GM19099 (cell line): ENCODE data around the gene P3H2.

ENCODE experiments used
- POLR2A ChIP-seq: IDR thresholded peaks from 3 replicates; pipeline ENCODE4 v1.6.1; 2011; ENCODE audit warnings: low read depth; ENCODE audit not compliant: insufficient read length; ENCODE audit errors: extremely low read depth

Gene P3H2

DNA sequence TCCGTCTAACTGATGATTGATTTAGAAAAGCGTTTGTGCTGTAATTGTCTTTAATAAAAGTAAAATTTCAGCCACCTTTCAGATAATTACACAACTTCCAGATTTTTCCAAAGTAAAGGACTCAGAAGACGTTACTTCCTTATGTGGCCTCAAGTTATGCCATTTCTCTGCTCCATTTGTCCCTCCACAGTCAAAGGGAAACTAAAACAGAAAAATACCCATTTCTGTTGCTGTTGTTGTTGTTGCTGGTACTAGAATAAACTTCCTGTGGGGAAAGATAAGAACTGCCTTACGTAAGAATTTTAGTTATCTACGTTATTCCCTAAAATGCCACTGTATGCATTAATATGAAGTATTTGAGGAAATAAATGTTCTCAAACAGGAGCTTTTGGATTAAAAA lies 153.9 kb downstream of the P3H2 start:
- no peak for TF ChIP-seq POLR2A

DNA sequence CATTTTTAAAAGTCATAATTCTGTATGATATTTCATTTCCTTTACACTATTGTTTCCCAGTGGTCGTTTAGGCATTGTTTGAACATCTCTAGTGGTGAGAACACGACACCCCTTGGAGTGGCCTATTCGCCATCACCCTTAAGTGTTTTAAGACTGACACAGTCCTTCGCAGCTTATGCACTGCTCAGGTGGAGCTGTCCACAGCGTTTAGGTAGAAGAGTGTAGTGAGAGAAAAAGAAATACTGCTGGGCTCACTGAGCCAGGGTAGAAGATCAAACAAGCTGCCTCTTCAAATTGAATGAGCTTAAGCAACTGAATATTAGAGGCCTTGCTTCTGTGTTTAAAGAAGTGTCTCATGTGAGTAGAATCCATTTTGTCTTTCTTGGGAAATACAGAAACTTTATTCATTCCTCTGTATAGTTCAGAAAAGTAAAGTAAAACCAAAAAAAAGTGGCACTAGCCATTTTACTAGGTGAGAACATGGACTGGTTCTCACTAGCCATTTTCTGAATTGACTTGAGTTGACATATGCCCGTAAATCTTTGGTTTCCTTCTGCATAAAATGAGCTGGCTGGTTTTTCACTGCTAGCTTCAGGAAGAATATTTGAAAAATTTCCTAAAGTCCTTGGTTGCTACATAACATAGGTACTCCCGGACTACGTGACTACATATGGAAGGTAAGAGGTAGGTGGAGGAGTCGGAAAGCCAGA lies 155.9 kb downstream of the P3H2 start:
- TF ChIP-seq POLR2A = no peak

DNA sequence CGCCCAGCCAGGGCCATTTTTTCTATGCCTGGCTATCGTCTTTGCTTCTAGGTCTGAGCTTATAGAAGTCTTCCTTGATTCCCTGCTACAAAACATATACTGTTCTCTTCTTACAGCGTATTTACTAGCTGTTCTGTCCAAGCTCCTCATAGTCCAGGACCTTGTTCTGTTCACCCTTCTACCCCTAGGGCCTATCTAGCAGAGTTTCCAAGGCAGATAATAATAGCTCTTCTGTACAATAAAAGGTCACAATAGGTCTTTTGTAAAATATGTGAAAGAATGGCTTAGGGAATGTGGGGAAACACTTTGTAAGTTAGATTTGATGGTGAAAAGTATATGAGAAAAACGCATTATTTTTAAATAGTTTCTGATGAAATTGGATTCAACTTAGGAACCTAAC lies 158.2 kb downstream of the P3H2 start:
- TF ChIP-seq POLR2A = no peak

DNA sequence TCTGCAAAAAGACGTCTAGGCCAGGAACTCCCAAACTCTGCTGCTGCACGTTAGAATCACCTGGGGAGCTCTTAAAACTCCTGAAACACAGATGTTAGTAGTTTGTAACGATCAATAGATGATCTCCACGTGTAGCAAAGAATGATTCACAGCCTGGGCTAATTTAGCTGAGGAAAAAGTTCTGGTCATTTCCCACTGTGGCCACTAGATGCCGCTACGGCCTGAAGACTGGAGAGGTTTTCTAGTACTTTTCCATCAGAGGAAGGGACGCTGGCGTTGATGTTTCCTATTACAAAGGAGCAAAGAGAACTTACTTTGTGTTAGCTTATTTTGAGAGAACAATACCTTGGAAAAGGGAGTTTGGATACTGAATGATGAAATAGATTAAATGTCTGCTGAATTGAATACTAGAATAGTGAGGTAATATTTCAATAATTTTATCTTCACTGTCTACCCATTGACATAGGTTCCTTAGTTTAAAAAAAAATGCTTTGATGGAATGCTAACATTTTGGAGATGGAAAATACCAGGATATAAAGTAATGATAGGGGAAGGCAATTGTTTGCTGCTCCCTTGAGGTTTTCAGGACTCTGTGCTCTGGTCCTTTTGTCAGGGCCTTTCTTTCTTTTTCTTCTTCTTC lies 159.1 kb downstream of the P3H2 start:
- no peak for TF ChIP-seq POLR2A

DNA sequence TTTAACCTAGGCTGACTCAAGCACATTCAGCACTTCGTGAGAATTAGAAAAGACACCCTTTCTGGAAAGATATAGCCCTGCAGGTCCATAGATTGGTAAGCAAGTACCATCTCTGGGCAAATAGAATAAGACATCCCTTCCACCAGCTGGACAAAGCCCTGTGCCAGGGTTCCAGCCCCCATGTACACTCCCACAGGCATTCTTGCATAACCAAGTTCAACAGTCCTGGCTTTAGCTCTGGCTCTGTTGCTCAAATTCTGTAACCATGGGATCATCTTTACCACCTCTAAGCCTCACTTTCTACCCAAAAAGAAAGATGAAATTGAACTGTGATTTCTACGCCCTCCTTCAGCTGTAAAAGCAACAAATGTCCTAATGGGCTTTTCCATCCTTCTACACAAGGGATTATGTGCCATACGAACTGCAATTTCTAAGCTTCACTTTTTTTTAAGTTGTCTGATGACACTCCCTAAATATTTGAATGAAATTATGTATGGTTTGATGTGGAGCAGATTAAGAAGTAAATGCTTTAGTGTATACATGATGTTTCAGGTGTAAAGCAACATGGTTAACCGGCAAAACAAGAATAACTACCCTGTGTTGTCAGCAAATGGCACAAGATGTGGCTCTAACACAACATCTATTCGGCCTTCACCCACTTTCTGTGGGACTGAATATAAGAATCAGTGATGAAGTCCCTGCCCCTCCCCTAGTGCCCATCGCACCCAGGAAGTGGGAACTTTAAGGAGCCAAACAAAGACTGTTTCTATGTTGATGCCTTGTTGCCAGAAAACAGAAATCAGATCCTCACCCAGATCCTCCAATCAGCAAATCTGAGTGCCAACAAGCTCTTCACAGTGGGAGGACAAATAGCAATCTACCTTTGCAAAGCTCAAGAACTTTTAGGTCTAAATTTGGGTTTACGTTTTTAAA lies 165.7 kb downstream of the P3H2 start:
- TF ChIP-seq POLR2A = no peak

DNA sequence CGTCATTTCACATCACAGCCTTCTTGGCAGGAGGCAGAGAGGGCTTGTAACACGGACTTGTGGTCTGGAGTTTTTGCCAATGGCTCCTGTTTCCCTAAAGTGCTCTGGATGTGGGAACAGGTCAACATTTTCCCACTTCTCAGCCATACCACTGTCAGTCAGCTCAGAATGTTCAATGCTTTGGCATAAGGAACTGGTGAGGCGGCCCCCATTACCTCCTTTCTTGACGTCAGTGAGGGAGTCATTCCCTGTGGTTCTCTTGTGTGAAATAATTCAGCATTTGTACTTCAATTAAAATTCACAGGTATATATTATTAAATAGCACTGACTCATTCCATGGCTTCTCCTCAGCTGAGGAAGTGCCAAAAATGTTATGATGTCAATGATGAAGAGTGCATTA lies 167.1 kb downstream of the P3H2 start:
- TF ChIP-seq POLR2A = no peak

DNA sequence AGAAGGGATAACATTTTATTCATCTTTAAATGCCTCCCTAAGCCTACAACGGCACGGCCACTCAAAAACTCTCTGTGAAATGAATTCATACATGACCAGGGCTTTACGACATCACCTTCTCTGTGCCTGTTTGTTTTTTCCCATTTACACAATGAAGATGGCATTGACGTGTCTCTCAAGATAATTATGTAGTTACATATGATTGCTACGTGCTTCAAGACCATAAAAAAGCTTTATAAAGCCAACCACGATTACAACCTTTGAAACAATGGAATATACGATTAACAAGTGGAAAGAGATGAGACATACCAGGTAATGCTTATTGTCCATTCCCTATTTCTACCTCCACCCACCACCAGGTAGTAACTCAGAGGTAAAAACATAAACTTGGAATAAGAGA lies 168.4 kb downstream of the P3H2 start:
- no peak for TF ChIP-seq POLR2A

DNA sequence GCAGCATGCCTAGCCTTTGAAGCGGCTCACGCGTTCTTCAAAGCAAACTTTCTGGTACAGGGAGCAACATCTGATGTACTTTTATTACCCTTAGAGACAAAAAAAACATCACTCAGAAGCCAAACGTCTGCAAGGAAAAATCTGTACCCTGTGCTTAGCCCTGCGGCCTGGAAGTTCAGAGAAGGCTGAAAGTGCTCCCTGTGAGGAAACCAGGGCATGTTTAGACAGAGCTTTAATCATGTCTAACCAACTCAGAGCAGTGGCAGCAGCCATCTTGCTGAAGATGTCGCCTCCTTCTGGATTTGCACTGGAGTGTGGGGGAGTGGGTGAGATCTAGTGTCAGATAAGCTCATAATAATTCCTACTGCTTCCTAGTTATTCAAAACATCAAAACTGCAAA lies 170.4 kb downstream of the P3H2 start:
- TF ChIP-seq POLR2A = no peak

DNA sequence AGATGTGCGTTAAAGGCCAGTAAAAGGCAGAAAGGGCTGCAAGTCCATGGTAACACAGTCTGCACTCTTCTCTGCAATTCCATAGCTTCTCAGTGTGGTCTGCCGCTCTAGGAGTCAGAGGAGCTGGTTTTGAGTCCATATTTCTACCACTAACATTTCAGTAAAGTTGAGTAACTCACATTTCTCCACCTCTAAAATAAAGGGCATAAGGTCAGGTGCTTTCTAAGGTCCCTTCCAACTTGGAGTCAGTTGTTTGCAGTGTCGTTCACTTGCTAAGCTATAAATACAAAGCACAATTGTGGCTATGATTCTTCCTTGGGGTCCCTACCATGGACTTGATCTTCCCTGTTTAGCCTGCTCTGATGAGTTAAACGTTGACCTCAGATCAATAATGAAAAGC lies 171.1 kb downstream of the P3H2 start:
- TF ChIP-seq POLR2A = no peak

DNA sequence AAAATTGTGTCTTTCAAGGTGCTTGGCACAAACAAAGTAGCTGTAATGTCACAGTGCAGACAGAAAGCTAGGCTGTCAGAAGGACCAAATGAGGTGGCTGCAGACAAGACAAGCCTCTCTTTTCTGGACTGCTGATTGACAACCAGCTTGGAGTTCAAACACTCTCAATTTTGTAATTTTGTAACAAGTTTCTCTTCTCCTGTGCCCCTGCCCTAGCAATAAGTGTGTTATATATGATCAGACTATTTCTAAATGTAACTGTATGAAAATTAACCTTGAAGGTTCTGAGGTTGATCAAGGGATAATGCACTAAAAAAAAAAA lies 172.0 kb downstream of the P3H2 start:
- TF ChIP-seq POLR2A = no peak

DNA sequence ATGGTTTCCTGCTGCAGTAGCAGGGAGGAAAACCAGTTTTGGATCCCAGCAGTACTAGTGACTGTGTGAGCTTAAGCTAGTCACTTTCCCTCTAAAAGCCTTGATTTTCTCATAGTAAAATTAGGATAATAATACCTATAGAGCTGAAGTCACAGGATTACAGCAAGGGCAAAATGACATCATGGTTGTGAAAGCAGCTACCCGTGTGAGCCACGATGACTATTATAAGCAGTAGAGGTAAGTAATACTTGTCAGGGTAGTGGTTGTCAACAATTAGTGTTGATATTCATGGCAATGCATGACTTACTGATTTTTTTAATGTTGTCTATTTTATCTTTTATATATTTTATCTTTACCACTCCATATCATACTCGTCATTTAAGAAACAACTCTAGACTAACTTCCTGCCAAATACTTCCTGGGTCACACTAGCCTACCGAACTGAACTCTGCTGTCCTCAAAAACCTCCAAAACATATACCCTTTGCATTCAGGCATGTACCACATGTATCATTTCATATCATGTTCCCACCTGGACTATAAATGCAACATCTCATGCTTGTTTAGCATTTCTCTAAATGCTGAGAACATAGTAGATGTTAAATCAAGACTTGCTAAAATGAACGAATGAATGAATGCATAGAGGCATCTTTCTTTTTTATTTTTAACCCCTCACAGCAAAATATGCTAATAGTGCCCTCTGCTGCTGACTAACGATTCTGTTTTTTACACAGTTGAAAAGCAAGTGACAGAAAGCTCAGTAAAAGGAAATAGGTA lies 172.6 kb downstream of the P3H2 start:
- no peak for TF ChIP-seq POLR2A

DNA sequence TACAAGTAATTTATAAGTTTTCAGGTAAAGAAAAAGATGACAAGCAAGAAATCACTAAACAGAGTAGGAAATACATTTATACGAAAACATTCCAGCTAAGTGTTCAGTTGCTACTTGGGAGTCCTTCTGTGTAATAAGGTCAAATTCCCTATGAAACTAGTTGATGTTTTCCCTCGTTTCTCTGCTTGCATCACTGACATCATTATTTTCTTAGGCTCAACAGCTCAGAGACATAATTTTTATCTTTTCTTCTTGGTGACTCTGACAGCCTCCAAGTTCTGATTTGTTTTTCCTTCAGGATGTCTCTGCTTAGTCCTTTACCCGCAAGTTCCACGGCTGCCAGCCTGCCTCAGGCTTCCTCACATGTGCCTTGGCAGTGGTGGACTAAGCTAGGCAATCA lies 173.6 kb downstream of the P3H2 start:
- no peak for TF ChIP-seq POLR2A

DNA sequence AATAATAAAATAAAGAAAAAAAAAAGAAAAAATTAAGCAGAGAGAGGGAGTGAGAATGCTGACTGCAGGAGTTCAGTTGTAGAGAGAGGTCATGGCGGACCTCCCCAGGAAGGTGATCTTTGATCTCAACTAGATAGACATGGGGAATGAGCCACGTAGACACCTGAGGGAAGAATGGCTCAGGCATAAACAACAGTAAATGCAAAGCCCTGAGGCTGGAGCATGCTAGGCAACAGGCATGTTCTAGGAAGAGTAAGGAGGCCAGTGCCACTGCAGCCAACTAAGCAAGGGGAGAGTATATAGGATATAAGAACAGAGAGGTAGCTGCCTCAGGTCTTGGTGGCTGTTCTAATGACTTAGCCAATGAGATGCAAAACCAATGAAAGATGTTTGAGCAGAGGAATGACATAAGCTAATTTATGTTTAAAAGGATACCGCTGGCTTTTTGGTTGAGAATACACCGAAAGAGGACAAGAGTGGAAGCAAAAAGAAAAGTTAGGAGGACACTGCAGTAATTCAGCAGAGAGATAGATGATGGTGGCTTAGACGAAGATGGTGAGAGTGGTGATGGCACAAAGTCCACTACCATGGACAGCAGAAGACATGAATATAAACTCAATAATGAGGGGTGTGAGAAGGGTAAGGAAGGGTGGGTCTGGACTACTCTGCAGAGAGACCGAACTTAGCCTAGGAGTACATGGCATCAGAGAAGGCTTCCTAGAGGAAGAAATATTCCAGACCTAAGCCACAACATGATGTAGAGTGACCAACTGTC lies 174.6 kb downstream of the P3H2 start:
- TF ChIP-seq POLR2A = no peak

DNA sequence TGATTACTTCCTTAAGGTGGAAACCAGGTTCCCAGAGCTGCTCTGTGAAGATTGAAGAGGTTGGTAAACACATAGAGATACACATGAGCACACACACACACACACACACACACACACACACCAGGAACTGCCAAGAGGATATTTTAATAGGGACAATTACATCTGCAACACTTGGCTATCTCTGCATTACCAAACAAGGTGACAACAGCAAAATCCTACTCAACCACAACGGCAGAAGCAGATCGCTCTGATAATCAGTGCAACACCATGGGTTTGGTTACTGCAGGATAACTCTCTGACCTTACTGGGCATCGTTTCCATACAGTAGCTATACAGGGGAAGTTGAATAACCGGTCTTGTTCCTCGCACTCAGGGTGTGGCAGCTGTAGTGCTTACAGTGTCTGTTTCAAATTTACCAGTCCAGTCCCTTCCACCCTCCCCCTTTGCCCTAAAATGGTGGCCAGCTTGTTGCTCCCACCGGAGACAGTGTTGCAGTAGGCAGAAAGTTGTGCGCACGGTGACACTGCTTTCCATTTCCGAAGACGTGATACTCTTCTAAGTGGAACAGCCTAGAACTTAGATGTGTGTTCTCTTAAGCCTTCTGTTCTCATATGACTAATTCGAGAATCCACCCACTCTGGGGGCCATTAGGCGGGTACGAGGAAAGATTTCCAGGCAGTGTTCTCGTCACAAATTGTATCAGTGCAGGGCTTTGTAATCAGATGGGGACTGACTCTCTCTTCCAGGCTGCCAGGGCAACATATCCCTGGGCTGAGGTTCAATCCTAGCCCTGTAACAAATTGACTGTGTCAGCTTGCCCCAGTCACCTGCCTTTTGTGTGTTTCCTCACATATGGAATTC lies 176.2 kb downstream of the P3H2 start:
- TF ChIP-seq POLR2A = no peak

DNA sequence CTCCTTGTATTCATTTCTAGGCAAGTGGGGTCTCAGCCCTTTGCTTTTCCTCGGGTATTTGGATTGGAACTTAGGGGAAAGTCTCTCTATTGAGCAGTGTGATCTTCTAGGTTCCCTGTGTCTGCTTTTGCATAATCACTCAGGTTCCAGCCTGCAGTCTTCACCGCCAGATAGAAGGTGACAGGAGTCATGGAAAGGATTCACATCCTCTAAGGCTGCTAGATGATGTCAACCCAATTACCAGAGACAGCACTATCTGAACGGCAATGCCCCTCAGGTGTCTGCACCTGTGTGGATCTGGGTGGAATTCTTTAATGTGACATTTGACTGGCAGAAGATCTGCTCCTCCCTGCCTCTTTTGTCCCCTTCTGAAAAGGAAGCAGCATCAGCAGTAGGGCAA lies 177.7 kb downstream of the P3H2 start:
- TF ChIP-seq POLR2A = no peak
